GM21825 (cell line): ENCODE results near the gene WNT10A.
"Not testable (repeated sequence)": the region's sequence is repeated elsewhere in the genome, so short reads cannot be mapped to it uniquely, and the experiment has no call there.

Source experiments
- ATAC-seq: cut with Tn5 transposase; IDR thresholded peaks from one replicate; pipeline ENCODE4 v1.9.1; 2021; ENCODE audit warnings: mild to moderate bottlenecking, moderate library complexity; ENCODE audit not compliant: unreplicated experiment

The WNT10A gene

GRCh38 chr2:218927876-218928275, 47.2 kb downstream of the WNT10A start:
- no peak for ATAC-seq

GRCh38 chr2:218930488-218930887, 49.8 kb downstream of the WNT10A start:
- ATAC-seq = not testable (repeated sequence)

- not testable (repeated sequence) for ATAC-seq
Observed at GRCh38 chr2:218931751-218932150, 51.1 kb downstream of the WNT10A start.
